MV-4-11 (cell line): ENCODE measurements around the gene CELA1.
A peak's percentile ranks its signal among the peaks of the same experiment; 100 is the strongest.
"Not testable (repeated sequence)": the region's sequence is repeated elsewhere in the genome, so short reads cannot be mapped to it uniquely, and the experiment has no call there.

Experiments
- DNase-seq: peaks from one replicate; lab custom pipeline; 2025; lab: John Stamatoyannopoulos, UW

The CELA1 gene

GRCh38 chr12:51343201-51343600 lies 3.3 kb downstream of the CELA1 start:
- no peak for DNase-seq

GRCh38 chr12:51342416-51342815 lies 4.1 kb downstream of the CELA1 start:
- DNase-seq, result no peak

DNA sequence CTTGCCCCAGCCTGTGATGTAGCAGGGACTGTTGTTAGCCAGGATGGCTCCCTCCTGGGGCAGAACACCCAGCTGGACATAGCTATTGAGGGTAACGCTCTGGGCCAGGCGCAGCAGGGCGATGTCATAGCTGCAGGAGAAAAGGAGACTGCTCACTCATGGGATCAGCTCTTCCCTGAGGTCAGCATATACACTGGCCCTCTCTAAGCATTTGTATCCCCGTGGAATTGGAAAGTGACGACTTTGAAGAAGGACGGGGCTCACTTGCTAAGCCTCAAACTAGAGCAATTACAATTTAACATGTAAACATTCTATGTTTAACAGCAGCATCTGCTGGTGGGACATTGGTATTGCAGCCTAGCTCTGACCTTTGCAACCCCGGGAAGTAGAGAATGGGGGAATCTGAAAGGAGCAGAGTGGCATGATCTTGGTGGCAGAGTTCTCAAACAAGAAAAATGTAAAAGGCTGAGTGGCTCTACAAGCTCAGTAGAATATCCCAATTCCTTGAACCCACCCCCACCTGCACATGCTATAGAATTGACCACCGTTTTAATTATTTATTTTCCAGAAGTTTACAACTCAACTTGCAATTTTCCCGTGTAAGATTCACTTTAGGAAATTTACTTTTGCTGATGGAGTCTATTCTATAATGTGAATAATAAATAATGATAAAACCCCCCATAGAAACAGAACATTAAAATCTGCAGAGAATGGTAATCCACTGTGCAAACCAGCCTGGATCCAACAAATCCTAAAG lies 5.0 kb downstream of the CELA1 start:
- DNase-seq, result peak; percentile 67

- DNase-seq, result no peak
Observed at GRCh38 chr12:51339750-51340149, 6.7 kb downstream of the CELA1 start.

DNA sequence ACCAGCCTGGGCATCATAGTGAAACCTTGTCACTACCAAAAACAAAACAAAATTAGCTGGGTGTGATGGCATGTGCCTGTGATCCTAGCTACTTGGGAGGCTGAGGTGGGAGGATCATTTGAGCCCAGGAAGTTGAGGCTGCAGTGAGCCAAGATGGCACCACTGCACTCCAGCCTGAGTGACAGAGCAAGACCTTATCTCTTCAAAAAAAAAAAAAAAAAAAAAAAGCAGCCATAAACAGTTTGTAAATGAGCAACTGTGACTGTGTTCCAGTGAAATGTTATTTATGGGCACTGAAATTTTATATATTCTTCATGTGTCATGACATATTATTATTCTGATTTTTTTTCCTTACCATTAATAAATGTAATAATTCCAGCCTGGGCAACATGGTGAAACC lies 9.1 kb downstream of the CELA1 start:
- DNase-seq, result not testable (repeated sequence)

DNA sequence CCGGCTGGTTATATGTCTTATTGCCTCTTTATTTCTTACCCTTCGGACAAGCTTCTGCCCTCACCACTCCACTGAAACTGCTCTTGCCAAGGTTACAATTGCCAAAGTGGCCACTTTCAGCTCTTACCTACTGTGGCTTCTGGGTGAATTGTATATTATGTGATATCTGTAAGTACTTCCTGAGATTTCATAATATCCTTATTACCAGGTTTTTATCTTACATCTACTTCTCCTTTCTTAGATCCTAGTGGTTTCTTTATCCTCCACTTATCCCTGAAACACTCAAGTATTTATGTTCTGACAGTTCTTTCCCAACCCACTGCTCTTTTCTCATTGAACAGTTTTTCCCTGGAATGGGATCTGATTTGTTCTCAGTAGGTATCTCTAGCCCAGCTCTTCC lies 10.5 kb downstream of the CELA1 start:
- peak; percentile 81 for DNase-seq

DNA sequence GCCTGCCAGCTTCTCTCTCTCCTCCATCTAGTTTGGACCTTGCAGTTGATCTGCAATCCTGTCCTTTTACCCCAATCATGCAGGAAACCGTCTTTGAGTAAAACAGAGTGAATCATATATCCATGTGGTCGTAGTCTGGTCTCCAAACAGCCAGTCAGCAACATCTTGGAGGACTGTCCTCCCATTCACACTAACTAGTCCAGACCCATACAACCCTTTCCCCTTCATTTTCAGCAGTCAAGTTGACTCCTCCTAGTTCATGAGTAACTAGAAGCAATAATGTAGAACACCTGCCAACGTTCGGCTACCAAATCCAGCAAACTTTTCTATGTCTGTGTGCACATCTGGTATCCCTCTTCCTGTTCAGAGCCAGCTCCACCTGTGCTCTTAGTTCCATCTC lies 11.7 kb downstream of the CELA1 start:
- DNase-seq, result peak; percentile 34

DNA sequence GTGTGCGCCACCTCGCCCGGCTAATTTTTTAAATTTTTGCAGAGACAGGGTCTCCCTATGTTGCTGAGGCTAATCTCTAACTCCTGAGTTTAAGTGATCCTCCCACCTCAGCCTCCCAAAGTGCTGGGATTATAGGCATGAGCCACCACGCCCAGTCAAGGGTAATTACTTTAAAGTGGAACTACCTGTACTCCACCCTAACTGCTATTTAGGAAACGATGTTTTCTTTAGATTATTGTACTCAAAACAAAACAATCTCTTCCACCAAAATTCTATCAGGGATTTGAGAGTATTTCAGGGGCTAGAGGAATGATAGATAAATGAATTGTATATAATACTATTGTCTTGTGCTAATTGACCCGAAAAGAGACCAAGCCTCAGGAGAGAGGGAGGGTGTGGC lies 12.9 kb downstream of the CELA1 start:
- no peak for DNase-seq

DNA sequence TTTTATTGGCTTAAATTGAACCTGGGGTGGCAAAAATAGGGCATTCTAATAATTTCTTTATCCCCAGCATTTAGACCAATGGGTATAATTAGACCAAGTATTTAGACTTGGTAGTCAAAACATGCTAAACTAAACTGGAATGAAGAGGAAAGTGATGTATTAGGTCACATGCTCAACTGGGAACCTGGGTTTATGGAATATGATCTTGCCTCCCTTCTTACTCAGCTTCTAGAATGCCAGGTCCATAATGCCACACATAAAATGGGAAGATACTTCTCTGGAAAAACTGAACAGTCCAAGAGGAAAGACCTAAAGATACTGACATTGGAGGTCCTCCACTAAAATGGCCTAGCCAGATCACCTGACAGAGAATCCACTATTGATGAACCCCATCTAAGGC lies 16.3 kb downstream of the CELA1 start:
- DNase-seq, result no peak

GRCh38 chr12:51329742-51330141 lies 16.7 kb downstream of the CELA1 start:
- DNase-seq, result peak; percentile 73

DNA sequence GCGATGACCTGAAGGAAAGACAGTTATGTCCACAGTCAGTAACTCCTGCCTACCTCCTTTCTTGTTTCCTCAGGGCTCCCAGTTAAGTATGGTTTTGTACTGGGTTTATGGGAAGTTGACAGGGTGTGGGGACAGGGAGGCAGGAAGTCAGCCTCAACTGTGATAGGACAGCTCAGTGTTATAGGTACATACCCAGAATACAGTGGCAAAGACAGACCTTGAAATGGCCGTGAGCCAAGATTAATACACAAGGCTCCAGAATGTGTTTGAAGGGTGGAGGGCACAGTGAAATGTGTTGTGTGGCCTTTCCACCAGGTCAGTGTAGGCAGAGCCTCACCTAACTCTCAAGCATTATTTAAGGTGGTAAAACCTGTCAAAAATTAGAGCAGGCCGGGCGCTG lies 17.9 kb downstream of the CELA1 start:
- no peak for DNase-seq

GRCh38 chr12:51326698-51327439 lies 19.6 kb downstream of the CELA1 start:
- DNase-seq, result peak; percentile 100

DNA sequence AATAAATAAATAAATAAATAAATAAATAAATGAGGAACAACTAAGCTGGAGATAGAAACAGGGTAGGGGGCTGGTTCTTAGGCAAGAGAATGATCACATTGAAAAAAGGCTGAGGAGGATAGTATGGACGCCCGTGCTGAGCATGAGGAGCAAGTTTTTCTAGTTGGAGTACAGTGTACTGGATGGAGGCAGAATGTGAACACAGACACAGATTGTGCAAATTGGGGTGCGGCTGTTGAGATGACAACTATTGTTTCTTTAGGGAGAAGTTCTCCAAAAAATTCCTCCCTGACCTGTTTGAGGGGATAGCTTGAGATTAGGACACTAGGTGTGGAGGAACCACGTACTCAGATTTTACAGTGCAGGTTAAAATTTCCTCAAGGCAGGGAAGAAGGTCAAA lies 21.5 kb downstream of the CELA1 start:
- DNase-seq, result no peak

DNA sequence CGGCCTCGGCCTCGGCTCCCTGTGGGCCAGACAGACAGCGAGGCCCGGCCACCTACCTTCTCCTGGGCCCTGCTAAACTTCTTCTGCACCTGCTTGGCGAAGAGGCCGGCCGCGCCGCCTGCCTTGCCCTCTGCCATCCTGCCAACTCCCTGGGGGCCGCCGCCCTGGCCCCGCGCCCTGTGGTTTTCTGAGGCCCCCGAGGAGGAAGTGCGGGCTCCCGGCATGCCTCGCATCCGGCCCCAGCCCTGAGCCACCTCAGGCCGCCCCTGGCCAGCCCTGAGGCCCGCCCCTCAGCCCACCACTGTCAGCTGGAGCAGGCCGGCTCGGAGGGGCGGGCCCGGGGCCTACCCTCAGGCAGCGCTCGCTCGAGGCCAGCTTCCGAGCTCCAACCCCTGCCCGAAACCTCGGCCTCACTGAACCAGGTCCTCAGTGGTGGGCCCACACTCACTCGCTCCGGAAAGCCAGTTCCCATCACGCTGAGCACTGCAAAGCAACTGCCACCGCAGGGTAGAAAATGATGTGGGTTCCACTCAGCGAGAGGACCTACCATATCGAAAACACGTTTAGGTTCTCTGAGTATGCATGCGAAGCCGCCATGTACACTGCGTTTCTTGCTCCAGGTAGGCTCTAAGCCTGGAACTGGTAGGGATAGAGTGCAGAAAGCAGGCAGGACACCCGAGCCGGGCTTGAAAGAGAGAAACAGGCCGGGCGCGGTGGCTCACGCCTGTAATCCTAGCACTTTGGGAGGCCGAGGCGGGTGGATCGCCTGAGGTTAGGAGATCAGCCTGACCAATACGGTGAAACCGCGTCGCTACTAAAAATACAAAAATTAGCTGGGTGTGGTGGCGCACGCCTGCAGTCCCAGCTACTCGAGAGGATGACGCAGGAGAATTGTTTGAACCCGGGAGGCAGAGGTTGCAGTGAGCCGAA lies 22.2 kb downstream of the CELA1 start, which contains the start of gene BIN2:
Gene BIN2, minus strand, starts transcription at position 209 of the 930 bp plus-strand sequence. Its CDS starts 72 bp downstream, at position 137.
- peak; percentile 80 for DNase-seq

DNA sequence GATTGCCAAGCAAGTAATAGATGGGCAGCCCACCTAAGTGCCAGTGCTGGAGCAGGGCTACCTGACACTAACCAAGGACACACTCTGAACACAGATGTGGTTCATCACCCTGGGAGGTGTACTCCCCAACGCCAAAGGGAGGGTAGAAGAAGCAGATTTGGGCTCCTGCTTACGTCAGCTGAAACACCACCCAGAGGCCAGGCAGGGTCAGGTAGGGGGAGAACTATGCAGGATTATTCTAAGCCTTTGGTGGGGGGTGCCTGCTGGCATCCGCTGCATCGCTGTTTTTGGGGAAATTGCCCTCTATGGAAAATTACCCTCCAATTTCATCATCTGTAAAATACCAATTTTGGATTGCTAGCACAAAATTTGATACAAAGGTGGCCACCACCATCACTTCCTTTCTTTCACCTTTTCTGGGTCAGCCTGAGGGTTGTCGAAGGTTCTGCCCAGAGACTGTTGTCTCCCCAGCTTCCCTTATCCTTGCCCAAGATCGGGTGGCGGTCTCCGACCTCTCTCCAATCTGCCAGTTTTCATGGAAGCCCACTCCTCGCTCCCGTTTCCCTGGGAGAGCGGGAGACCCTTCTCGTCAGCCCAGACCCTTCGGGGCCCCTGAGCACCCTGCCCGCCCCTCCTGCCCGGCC lies 23.0 kb downstream of the CELA1 start:
- DNase-seq, result no peak

DNA sequence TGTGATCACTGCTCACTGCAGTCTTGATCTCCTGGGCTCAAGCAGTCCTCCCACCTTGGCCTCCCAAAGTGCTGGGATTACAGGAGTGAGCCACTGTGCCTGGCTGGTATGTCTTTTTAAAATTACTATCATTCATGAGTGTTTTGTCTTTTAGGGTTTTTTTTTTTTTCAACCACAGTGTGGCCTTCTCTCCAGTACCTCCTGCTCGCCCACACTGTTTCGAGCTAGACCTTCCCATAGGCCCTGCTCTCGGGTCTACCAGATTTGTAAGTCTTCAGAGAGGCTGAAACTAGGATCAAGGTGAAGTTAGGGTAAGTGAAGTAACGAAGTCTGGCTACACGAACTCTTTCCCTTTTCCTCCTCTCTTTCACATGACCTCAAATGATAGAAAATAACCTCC lies 24.0 kb downstream of the CELA1 start:
- DNase-seq, result no peak

GRCh38 chr12:51321882-51322281 lies 24.6 kb downstream of the CELA1 start:
- no peak for DNase-seq

GRCh38 chr12:51320695-51321320 lies 25.7 kb downstream of the CELA1 start:
- peak; percentile 28 for DNase-seq

- no peak for DNase-seq
Observed at GRCh38 chr12:51320311-51320694, 26.2 kb downstream of the CELA1 start.

DNA sequence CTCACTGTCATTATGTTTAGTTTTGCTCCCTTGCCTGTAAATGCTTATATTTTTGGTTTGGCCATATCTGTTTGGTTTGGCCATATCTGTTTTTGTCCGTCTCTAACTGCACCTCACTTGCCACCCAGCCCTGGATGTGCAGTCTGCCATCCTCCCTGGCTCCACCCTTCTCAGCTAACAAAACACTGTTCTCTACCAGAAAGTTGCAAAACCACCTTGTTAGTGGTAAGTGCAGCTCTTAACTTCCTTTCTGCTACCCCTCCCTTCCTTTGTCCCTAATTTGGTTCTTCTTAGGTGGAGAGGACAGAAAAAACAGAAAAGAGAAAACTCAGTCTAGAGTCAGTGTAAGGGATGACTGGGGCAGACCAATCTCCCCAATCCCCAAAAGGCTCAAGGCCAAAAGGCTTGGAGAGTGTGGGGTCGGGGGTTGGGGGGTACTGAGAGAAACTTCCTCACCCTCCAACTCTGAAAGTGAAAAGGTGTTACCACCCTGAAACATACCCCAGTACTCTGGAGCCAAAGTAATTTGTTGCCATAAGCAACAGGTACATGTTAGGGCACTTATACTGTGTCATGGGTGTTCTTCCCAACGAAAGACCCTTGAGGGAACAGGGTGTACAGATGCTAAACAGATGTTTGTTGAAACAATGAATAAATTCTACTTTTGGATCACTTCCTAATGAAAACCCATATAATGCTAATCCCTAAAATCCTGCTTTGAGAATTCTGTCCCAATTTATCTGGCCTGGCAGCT lies 27.5 kb downstream of the CELA1 start:
- DNase-seq, result peak; percentile 77
